Ascending aorta (tissue), 2 donors: ENCODE results near the gene CCDC186. TPM values are rescaled to one million over a fixed set of nuclear protein-coding genes. Genes with fewer than 3 reads are reported as not detected.

Experiments
- DNase-seq, 2 donors: peaks; one replicate each; pipeline ENCODE4 v3.0.0-alpha.2; 2019; ENCODE audit warnings: low spot score in 2 of 2
- H3K27ac ChIP-seq, 2 donors: fragments of 200-600 bp; sonication (generic); one replicate each; pipeline ENCODE4 v1.5.1; 2016 to 2017; ENCODE audit warnings: mild to moderate bottlenecking in 1 of 2
- H3K27me3 ChIP-seq: fragments of 200-600 bp; sonication (generic); one replicate; pipeline ENCODE4 v1.5.1; 2017
- H3K36me3 ChIP-seq, 2 donors: fragments of 200-600 bp; sonication (generic); one replicate each; pipeline ENCODE4 v1.5.1; 2016
- H3K4me1 ChIP-seq, 2 donors: fragments of 200-600 bp; sonication (generic); one replicate each; pipeline ENCODE4 v1.5.1; 2016 to 2017; ENCODE audit warnings: mild to moderate bottlenecking in 1 of 2
- H3K4me3 ChIP-seq, 2 donors: fragments of 200-600 bp; sonication (generic); one replicate each; pipeline ENCODE4 v1.5.1; 2016 to 2017; ENCODE audit warnings: mild to moderate bottlenecking in 1 of 2
- H3K9me3 ChIP-seq, 2 donors: fragments of 200-600 bp; sonication (generic); one replicate each; pipeline ENCODE4 v1.5.1; 2016
- CTCF ChIP-seq, 3 experiments: fragments of 200-600 bp in 2 of 3; fragments of 450-650 bp in 1 of 3; sonication (generic) in 2 of 3; IDR thresholded peaks; one replicate each; pipeline ENCODE4 v1.5.1; 2016 to 2019; ENCODE audit warnings: antibody characterized with exemption in 3 of 3, mild to moderate bottlenecking in 1 of 3, moderate library complexity in 1 of 3
- intact Hi-C: fragments of 100-400 bp; cut with DNase I; formaldehyde crosslinking; loops from one replicate; pipeline ENCODE4 v1.15.1; 2023
- total RNA-seq: library from RNA; depleted of rRNA; stranded (reverse); fragments of >200 nt; gene quantifications from one replicate; pipeline ENCODE4 v1.1.0, GENCODE V29; 2016

The CCDC186 gene
- total RNA-seq, 1 donor from 2014 or later = 4.4 TPM

GRCh38 chr10:114140036-114140435 lies 34.0 kb downstream of the CCDC186 start:
- Histone ChIP-seq H3K36me3 (peaks cover 34 to 50% of the 10 kb centered on the region in 2 donors), H3K27me3 (no peaks in the 10 kb centered on the region), H3K27ac (no peak overlapping the region), H3K9me3 (no peaks in the 10 kb centered on the region), H3K4me1 (no peaks in the 10 kb centered on the region), H3K4me3 (no peak overlapping the region)
- intact Hi-C loops = loop anchor here (10.0 kb wide), 1 partner anchor 285 kb away; no protein-coding TSS in a partner anchor
- no peak for TF ChIP-seq CTCF (IDR thresholded peaks at IDR 0.05)
- DNase-seq = no peak

GRCh38 chr10:114138581-114138980 lies 35.4 kb downstream of the CCDC186 start:
- no peak for DNase-seq
- H3K4me1 ChIP-seq = no peaks in the 10 kb centered on the region
- no peak for TF ChIP-seq CTCF (IDR thresholded peaks at IDR 0.05)
- no peaks in the 10 kb centered on the region for H3K9me3 ChIP-seq
- no peak overlapping the region for H3K27ac ChIP-seq
- intact Hi-C loops = no loop called here
- peaks cover 37 to 53% of the 10 kb centered on the region in 2 donors for H3K36me3 ChIP-seq
- H3K27me3 ChIP-seq = no peaks in the 10 kb centered on the region
- H3K4me3 ChIP-seq = no peak overlapping the region

- no peaks in the 10 kb centered on the region for H3K27me3 ChIP-seq
- intact Hi-C loops = no loop called here
- H3K4me1 ChIP-seq = no peaks in the 10 kb centered on the region
- peaks cover 40 to 48% of the 10 kb centered on the region in 2 donors for H3K36me3 ChIP-seq
- TF ChIP-seq CTCF (IDR thresholded peaks at IDR 0.05) = no peak
- no peaks in the 10 kb centered on the region for H3K9me3 ChIP-seq
- no peak overlapping the region for H3K4me3 ChIP-seq
- no peak overlapping the region for H3K27ac ChIP-seq
- no peak for DNase-seq
Measured at GRCh38 chr10:114135476-114135875, 38.5 kb downstream of the CCDC186 start.

- no peak overlapping the region for H3K27ac ChIP-seq
- H3K4me1 ChIP-seq = no peaks in the 10 kb centered on the region
- intact Hi-C loops = no loop called here
- no peak overlapping the region for H3K4me3 ChIP-seq
- no peak for TF ChIP-seq CTCF (IDR thresholded peaks at IDR 0.05)
- no peak for DNase-seq
- no peaks in the 10 kb centered on the region for H3K9me3 ChIP-seq
- H3K36me3 ChIP-seq = peaks cover 53 to 80% of the 10 kb centered on the region in 2 donors
- H3K27me3 ChIP-seq = no peaks in the 10 kb centered on the region
Measured at GRCh38 chr10:114131094-114131493, 42.9 kb downstream of the CCDC186 start.

- peaks cover 17 to 21% of the 10 kb centered on the region in 2 donors for H3K36me3 ChIP-seq
Measured at GRCh38 chr10:114121031-114121430, 53.0 kb downstream of the CCDC186 start.

More at GRCh38 chr10:114121031-114121430, 53.0 kb downstream of the CCDC186 start:
- Histone ChIP-seq H3K9me3 (no peaks in the 10 kb centered on the region), H3K4me3 (no peak overlapping the region), H3K4me1 (no peaks in the 10 kb centered on the region), H3K27ac (no peak overlapping the region), H3K27me3 (no peaks in the 10 kb centered on the region)
- intact Hi-C loops = no loop called here
- DNase-seq = no peak
- no peak for TF ChIP-seq CTCF (IDR thresholded peaks at IDR 0.05)
